ENCODE measurements around the gene PTCH2.

PTCH2 gene, protein sequence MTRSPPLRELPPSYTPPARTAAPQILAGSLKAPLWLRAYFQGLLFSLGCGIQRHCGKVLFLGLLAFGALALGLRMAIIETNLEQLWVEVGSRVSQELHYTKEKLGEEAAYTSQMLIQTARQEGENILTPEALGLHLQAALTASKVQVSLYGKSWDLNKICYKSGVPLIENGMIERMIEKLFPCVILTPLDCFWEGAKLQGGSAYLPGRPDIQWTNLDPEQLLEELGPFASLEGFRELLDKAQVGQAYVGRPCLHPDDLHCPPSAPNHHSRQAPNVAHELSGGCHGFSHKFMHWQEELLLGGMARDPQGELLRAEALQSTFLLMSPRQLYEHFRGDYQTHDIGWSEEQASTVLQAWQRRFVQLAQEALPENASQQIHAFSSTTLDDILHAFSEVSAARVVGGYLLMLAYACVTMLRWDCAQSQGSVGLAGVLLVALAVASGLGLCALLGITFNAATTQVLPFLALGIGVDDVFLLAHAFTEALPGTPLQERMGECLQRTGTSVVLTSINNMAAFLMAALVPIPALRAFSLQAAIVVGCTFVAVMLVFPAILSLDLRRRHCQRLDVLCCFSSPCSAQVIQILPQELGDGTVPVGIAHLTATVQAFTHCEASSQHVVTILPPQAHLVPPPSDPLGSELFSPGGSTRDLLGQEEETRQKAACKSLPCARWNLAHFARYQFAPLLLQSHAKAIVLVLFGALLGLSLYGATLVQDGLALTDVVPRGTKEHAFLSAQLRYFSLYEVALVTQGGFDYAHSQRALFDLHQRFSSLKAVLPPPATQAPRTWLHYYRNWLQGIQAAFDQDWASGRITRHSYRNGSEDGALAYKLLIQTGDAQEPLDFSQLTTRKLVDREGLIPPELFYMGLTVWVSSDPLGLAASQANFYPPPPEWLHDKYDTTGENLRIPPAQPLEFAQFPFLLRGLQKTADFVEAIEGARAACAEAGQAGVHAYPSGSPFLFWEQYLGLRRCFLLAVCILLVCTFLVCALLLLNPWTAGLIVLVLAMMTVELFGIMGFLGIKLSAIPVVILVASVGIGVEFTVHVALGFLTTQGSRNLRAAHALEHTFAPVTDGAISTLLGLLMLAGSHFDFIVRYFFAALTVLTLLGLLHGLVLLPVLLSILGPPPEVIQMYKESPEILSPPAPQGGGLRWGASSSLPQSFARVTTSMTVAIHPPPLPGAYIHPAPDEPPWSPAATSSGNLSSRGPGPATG

DNA sequence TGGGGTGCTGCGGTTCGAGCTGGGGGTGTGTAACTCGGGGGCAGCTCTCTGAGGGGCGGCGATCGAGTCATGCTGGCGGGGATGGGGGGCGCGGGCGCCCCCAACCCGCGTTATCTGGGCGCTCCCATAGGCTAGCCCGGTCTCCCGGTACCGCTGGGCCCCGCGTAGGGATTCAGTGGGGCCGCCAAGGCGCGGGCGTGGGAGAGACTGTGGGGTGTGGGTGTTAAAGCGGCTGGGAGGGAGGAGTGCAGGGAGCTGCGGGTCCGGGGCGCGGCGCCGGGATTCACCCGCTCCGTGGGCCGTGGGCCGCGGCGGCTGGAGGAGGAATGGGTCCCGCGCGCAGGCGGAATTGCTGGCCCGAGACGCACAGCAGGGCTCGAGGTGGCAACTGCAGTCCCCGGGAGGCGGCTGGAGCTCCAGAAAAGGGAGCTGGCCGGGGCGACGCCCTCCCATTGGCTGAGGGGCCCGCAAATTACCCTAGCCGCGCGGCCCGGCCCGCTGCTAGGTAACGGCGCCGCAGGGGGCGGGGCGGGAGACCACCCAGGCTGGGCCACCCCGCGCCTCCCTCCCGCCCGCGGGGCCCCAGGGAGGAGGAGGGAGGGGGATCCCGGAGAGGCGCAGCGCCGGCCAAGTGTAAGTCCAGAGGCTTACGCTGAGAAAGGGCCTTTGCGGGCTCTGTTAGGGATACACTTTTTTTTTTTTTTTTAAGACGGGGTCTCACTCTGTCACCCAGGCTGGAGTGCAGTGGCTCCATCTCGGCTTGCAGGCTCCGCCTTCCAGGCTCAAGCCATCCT lies at the start of gene PTCH2:
PTCH2 (minus strand) TSS at position 392 of the 794 bp plus-strand sequence; CDS start at position 71, 321 bp downstream.
- peak; percentile 24 for DNase-seq

DNA sequence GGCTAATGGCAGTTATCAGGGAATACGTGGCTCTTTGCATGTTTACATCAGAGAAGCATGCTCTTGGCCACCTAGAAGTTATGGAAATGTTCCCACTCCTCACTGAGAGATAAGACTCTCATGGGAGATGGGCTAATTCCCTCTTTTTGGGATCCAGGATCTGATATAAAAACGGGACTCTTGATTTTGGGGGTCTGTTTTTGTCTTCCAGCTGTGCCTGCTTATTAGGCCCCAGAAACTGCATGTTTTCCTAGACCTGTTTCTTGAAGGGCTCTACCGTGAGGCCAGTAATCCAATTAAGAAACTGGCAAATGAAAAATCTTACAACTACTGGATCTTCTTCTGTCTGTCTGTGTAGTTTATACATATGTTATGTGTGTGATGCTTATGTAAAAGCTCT lies 47.0 kb upstream of the PTCH2 start:
- no peak for DNase-seq

DNA sequence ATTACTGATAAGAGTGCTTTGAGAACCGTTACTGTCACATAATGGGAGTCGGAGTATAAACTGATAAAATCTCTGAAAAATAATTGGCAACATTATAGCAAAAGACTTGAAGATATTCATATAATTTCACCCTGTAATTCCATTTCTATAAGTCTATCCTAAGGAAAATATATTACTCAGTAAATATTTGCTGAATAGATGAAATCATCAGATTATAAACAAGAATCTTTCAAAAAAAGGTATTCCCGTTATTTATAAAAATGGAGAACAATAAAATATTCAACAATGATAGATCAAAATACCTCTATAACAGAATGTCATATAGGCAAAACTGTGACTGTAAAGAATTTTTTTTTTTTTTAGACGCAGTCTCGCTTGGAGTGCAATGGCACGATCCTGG lies 42.4 kb upstream of the PTCH2 start:
- DNase-seq = no peak

DNA sequence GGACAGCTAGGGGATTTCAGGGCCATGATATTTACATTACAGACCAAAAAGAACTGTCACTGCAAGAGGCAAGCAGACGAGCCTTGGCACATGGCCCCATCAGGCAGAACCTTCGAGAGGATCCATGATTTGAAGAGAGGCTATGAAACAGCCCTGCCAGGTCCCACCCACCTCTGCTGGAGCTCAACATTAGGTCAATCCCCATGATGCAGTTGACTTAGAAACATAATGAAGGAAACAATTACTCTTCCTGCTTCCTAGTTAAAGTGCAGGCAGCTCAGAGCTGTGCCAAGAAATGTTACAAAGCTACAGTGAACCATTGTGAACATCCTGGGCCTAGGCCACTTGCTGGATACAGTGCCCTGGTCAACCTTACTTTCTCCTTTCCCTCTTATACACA lies 41.7 kb upstream of the PTCH2 start:
- no peak for DNase-seq

DNA sequence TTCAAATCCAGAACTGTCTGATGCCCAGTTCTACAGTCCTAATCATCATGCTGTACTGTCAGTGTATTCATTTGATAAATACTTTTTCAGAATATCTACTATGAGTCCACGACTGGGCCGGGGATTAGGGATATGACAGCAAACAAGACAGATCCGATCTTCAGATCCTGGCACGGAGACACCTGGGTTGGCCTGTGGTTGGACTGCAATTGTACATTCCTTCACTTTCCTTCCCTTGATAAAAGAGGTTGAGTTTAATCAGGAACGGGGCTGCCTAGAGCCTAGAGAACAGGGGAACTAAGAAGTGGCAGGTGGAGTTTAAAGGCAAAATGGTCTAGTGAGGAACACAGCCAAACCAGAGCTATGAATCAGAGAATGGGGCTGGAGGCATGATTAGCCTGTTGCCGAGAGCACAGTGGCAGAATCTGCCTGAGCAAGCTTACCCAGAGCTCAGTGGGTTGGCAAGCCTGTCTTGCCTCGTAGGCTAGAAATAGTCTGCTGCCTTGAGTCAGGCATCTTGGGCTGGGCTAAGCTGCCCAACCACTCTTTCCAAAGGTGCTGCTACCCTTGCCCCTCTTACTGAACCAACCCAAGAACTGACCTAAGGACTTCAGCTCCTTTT lies 38.1 kb upstream of the PTCH2 start:
- no peak for DNase-seq

DNA sequence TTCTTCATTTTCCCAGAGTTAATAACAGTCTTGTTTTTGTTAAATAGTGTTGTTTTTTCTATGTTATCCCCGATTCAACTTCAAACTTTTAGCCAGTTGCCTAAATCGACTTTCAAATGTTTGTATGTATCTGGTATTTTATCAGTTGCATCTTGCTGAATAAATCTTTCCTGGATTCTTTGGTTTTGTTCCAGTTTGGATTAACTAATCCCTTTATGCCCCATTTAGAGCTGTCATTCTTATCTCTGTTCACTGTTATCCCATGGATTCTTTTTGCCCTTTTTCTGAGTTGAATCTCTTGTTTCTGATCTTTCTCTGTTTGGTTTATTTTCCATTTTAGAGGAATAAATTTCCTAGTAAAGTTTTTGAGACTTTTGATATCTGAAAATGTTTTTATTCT lies 31.1 kb upstream of the PTCH2 start:
- no peak for DNase-seq

DNA sequence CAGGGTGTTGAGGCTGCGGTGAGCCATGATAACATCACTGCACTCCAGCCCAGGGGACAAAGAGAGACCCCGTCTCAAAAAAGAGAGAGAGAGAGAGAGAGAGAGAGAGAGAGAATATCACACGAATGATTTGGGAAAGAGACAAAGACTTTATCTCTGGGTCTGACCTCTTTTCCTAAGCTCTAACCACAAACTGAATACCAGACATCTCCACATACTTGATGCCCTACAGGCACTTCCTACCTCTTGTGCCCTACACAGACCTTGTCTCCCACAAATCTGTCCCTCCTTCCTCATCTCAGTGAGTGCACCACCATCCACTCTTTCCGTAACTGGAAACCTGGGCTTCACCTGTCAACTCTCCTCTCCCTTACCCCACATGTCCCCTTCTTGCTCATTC lies 27.0 kb upstream of the PTCH2 start:
- no peak for DNase-seq

DNA sequence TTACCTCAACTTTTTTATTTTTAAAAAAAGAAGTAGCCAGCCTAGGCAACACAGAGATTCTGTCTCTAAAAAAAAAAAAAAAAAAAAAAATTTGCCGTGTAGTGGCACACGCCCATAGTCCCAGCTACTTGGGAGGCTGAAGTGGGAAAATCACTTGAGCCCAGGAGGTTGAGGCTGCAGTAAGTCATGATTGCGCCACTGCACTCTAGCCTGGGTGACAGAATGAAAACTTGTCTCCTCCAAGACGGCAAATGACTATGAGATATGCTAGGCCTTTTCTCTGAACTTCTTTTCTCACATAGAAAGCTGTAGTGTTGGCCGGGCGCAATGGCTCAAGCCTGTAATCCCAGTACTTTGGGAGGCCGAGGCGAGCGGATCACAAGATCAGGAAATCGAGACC lies 24.7 kb upstream of the PTCH2 start:
- DNase-seq = no peak

DNA sequence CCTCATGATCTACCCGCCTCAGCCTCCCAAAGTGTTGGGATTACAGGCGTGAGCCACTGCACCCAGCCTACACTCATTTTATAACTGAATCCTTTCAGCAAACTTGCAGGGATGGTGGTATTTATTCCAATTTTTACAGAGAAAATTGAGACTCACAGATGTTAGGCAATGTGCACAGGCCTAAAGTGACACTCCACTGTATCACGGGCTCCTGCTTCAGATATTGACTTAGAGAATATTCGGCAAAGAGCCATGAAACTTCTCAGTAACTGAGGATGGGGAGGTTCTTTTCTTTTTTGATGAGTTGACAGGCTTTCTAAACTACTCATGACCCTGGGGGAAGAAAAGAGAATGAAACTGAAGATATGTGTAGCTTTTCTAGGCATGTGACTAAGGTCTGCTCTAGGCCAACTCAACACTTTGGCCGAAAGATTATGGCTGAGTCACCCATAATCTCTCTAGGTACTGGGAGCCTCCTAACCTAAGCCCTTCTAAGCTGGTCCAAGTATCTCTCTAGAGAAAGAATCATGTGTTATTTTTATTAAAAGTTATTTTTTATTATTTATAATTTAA lies 19.9 kb upstream of the PTCH2 start:
- DNase-seq = no peak

DNA sequence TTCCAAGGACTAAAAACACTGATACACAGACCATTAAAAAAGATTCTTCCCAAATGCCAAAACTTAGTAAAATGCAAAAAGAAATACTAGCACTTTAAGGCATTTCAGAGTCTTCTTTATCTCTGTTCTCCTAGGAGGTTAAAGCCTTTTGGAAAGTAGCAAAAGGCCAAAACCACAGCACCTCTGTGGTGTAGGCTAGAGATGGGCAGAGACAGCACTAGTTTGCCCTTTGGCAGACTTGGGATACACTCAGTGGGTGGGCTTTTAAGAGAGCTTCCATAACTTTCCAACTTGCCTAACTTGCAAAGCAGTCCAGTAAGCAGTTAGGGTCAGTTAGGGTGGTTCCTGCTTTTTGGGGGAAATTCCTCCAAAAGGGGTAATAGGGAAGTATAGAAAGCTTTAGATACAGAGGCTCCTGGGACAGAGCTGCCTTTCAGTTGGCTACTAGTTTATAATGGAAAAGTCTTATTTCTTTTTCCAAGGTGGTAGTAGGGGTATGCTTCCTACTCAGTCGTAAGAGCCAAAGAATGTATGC lies 17.9 kb upstream of the PTCH2 start:
- no peak for DNase-seq

DNA sequence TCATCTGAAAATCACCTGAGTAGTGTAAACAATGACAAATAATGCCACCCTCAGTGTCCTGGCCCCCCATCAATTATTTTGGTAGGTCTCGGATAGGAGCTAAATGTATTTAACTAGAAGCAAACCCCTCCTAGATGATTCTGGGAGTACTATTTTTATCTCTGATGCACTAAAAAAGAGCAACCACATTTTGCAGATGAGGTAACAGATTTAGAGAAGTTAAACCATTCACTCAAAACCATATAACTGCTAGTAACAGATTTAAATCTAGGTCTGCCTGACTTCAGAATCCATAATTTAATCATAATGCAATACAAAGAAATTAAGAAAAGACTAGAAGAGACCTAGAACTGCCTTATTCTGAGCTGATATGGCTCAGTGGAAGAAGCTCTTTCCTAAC lies 17.3 kb upstream of the PTCH2 start:
- DNase-seq = no peak

DNA sequence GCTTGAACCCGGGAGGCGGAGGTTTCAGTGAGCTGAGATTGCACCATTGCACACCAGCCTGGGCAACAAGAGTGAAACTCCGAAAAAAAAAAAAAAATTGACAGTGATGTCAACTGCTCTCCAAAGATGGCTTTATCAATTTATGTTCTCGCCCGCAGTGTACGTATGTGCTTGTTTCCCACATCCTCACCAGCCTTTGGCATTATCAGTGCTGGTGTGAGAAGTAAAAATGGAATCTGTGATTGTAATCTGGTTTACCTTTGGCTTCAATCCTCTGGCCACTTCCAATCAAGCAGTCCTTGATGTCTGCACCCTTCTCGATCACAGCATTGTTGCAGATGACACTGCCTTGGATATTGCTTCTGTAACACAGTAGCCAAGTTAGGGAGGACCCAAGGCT lies 14.4 kb upstream of the PTCH2 start:
- no peak for DNase-seq

DNA sequence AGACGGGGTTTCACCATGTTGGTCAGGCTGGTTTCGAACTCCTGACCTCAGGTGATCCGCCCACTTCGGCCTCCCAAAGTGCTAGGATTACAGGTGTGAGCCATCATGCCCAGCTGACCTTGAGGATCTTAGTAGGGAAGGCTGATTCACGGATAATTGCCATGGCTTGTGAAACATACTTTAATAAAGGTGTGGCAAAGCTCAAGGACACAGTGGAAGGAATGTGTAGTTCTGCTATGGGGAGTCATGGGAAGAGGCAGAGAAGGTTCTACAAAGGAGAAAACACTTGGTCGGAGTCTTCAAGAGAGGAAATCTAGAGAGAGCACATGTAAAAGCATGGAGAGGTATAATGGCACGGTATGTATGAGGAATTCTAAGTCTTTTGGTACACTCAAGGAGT lies 12.7 kb upstream of the PTCH2 start:
- no peak for DNase-seq

DNA sequence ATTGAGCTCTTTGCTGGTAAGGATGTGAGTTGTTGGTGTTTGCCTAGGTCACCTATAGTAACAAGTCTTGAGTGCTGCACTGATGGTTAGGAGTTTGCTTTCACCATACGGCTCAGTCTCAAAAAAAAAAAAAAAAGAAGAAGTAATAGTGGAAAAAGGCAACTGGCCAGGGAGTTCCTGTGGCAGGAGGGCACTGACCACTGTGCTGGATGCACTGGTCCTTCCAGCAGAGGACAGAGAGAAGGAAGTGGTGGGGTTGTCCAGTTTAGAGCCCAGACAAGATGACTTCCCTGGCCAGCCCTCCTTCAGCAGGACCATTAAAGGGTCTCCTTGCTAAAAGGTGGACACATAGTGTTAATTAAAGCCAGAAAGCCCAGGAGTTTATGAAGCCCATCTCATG lies 11.9 kb upstream of the PTCH2 start:
- no peak for DNase-seq

DNA sequence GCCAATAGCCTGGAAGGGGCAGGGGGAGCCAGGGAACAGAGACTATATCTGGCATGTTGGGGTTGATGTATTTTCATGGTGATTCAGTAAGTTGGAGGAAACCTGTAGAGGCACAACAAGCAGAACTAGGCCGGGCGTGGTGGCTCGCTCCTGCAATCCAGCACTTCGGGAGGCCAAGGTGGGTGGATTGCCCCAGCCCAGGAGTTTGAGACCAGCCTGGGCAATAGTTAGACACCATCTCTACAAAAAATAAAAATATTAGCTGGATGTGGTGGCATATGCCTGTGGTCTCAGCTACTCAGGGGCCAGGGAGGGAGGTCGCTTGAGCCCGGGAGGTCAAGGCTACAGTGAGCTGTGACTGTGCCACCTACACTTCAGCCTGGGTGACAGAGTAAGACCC lies 10.1 kb upstream of the PTCH2 start:
- DNase-seq = no peak

DNA sequence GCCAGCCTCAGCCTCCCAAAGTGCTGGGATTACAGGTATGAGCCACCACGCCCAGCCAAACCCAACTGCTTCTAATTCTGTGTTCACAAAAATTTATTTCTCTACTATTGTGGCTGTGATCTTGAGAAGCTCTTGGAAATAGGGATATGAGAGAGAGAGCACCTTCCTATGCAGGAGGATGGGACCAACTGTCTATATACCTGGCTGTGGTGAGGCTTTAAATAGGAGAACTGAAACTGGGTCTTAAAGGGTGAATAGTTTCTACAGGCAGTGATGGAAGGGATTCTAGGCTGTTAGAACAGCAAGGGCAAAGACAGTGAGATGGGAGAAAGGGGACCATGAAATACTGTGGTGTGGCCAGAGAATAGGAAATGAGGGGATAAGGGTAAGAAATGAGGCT lies 8.3 kb upstream of the PTCH2 start:
- DNase-seq = no peak

DNA sequence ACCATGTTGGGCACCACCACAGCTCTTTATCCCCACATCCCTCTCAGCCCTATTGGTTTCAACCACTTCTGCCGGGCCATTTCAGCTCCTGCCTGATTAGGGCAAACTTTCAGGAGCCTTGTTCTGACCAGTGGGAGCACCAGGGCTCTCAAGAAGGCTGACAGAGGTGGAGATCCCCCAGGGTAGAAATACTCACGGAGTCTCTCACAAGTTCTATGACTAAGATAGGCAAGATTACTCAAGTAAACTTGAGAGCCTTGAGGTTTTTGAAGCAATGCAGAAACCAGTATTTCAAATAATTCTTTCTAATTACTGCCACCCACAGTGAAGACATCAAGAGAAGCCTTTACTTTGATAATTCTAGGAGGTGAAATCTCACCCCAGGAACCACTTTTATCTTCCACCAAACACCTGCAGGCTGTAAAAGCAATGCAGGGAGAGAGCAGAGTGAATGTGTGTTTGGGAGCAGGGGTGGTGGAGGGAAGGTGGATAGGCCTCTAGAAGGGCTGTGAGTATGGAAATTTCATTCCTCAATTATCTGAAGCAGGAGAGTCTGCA lies 6.6 kb upstream of the PTCH2 start:
- DNase-seq = no peak

DNA sequence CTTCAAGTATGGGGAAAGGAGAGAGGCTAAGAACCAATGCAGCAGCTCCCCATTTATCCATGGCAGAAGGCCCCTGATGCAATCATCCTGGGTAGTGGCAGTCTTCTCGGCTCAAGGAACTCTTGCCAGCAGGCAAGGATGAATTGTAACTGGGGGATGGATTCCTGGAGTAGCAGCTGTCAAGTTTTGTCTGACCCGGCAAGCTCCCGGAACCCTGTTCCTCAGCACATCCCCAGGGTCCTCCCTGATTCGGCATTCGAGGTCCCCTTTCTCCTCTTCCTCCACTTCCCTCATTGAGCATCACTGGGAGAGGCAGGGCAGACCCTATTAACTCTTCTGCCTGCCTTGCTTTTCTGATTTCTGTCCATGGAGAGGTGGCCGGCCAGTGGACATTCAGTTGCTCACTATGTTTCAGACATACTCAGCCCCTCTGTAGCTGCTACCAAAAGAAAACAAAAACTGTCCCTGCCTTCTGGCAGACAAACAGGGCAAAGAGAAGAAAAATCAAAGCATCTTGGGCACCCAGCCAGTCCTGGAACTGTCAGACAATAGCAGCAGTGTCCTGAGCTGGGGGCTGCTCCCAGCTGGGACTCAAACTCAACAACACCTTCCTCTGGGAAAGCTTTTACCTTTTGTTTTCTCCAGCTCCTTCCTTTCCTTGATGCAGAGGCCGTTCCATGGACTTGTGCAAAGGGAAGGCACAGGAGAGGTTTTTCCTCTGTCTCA lies 5.6 kb upstream of the PTCH2 start:
- DNase-seq = no peak

DNA sequence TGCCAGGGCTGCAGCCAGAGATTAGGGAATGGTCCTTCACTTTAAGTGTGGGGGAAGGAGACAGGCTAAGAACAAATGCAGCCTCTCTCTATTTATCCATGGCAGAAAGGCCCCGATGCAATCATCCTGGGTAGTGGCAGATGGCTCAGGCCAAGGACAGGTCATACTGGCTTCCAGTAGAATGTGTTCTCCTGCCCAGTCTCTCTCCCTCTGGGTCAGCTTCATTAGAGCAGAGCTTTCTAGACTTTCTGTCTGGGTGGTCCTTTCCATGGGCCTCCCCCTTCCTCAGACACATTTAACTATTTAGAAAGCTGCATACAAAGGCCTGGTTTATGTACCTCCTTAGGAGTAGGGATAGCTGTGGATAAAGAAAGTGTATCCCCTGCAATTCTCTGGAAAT lies 4.8 kb upstream of the PTCH2 start:
- DNase-seq = no peak

DNA sequence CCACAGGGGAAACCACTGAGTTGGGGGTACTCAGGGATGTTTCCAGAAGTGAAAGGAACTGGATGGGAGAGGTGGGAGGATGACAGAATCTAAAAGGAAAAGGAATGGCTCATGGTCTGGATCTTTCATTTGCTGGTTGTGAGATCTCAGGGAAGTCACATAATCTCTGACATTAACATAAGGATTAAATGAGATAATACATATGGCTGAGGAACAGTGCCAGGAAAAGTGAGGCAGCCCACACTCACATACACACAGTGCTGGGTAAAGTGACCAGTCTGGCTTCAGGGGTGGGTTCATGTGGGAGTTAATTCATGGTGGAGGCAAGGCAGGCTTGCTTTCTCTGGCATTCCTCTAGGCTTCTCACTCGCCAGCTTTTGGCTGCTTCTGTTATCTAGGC lies 3.9 kb upstream of the PTCH2 start:
- no peak for DNase-seq

DNA sequence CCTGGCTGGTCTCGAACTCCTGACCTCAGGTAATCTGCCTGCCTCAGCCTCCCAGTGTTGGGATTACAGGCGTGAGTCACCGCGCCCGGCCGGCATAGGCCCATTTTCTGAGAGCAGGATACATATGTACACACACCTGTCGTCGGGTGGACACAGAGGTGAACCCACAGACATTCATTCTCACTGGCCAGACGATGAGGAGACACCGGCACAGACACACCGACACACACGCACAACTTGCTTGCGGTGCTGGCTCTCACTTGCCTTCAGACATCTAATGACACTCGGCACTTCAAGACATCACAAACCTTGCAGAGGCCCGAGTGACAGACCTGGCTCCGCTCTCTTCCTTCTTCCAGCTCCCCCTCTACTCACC lies 579 bp downstream of the PTCH2 start:
- no peak for DNase-seq

All from stimulated activated CD4-positive, alpha-beta T cell treated with anti-CD3 and anti-CD28 coated beads, Interleukin-4, amount 100 ng/mL, for 1 hour (primary cell).